OCI-LY7 (cell line): ENCODE results near the gene ABCA4. TPM values are rescaled to one million over a fixed set of nuclear protein-coding genes. Genes with fewer than 3 reads are reported as not detected.

Experiments used
- BruUV-seq: library from RNA; stranded (reverse); fragments of 400-500 nt; replicated peaks from 2 replicates; lab custom pipeline; 2021; lab: Mats Ljungman, UMichigan
- CTCF ChIA-PET: fragments of 300-600 bp; sonication (Branson Sonifier 250); formaldehyde crosslinking; loops from one replicate; lab custom pipeline; 2022; ENCODE audit warnings: antibody characterized with exemption; ENCODE audit not compliant: unreplicated experiment; lab: Charles Lee
- POLR2A ChIA-PET: fragments of 300-600 bp; sonication (Branson Sonifier 250); formaldehyde crosslinking; loops from one replicate; lab custom pipeline; 2022; ENCODE audit warnings: antibody characterized with exemption; lab: Charles Lee
- DNase-seq: peaks from one replicate; pipeline ENCODE4 v3.0.0-alpha.2; 2015; ENCODE audit warnings: low spot score
- H2AFZ ChIP-seq: fragments of 200-600 bp; sonication (generic), shearing (Covaris generic); 2 replicates; pipeline ENCODE4 v1.6.1; 2014; ENCODE audit warnings: mild to moderate bottlenecking, antibody characterized with exemption, low read length, moderate library complexity
- H3K27ac ChIP-seq: fragments of 200-600 bp; sonication (generic); 2 replicates; pipeline ENCODE4 v1.5.1; 2014; ENCODE audit warnings: mixed run types, low read depth, mild to moderate bottlenecking, moderate library complexity, low read length, inconsistent platforms; ENCODE audit not compliant: poor library complexity, severe bottlenecking
- H3K36me3 ChIP-seq: fragments of 200-600 bp; sonication (generic); 2 replicates; pipeline ENCODE4 v1.6.1; 2014; ENCODE audit warnings: mild to moderate bottlenecking, antibody characterized with exemption, low read length, moderate library complexity, mixed read lengths; ENCODE audit not compliant: insufficient read depth
- H3K4me1 ChIP-seq: fragments of 200-600 bp; sonication (generic); 2 replicates; pipeline ENCODE4 v1.5.1; 2014; ENCODE audit warnings: mild to moderate bottlenecking, low read length; ENCODE audit not compliant: insufficient read depth, poor library complexity, severe bottlenecking
- H3K4me2 ChIP-seq: fragments of 200-600 bp; sonication (generic); 2 replicates; pipeline ENCODE4 v1.6.1; 2014; ENCODE audit warnings: mild to moderate bottlenecking, low read length
- H3K4me3 ChIP-seq: fragments of 200-600 bp; sonication (generic); 2 replicates; pipeline ENCODE4 v1.5.1; 2014; ENCODE audit warnings: mild to moderate bottlenecking, low read depth, low read length; ENCODE audit not compliant: poor library complexity, severe bottlenecking
- H3K79me2 ChIP-seq: fragments of 200-600 bp; sonication (generic); 2 replicates; pipeline ENCODE4 v1.6.1; 2016; ENCODE audit warnings: low read depth, mild to moderate bottlenecking, low read length, moderate library complexity, mixed read lengths; ENCODE audit not compliant: insufficient read depth
- H3K9me2 ChIP-seq: fragments of 200-600 bp; sonication (generic); 2 replicates; pipeline ENCODE4 v1.6.1; 2016; ENCODE audit warnings: mild to moderate bottlenecking, low read length, mixed read lengths; ENCODE audit not compliant: insufficient read depth
- H3K9me3 ChIP-seq: fragments of 200-600 bp; sonication (generic); 2 replicates; pipeline ENCODE4 v1.6.1; 2014; ENCODE audit warnings: mild to moderate bottlenecking, mixed run types, low read length, mixed read lengths
- H4K20me1 ChIP-seq: fragments of 200-600 bp; sonication (generic); 2 replicates; pipeline ENCODE4 v1.6.1; 2014; ENCODE audit warnings: mild to moderate bottlenecking, antibody characterized with exemption, low read length, moderate library complexity, mixed read lengths; ENCODE audit not compliant: insufficient read depth
- EZH2phosphoT487 ChIP-seq: fragments of 200-600 bp; sonication (generic); IDR thresholded peaks from 2 replicates; pipeline ENCODE4 v1.6.1; 2018; ENCODE audit warnings: low read depth, borderline replicate concordance, mild to moderate bottlenecking, mixed run types, antibody characterized with exemption, low read length, moderate library complexity, mixed read lengths
- intact Hi-C: fragments of 100-400 bp; cut with micrococcal nuclease; formaldehyde crosslinking; loops from one replicate; pipeline ENCODE4 v1.10.0; 2022; ENCODE audit not compliant: unreplicated experiment
- total RNA-seq, 2 experiments: library from RNA; depleted of rRNA in 1 of 2; stranded (reverse); fragments of >200 nt in 1 of 2; shearing (Covaris generic) in 1 of 2; gene quantifications; 2 replicates each; pipeline ENCODE4 v1.2.3, GENCODE V29; 2014 to 2022
- TF ChIP-seq, protein P1 (sequence below): fragments of 200-600 bp; sonication (generic); conservative IDR thresholded peaks from 2 replicates; pipeline ENCODE4 v1.5.1; 2014; ENCODE audit warnings: mild to moderate bottlenecking, antibody characterized with exemption, low read length, moderate library complexity, mixed read lengths

Gene ABCA4
- total RNA-seq, 2 experiments from 2014 or later = not detected

DNA sequence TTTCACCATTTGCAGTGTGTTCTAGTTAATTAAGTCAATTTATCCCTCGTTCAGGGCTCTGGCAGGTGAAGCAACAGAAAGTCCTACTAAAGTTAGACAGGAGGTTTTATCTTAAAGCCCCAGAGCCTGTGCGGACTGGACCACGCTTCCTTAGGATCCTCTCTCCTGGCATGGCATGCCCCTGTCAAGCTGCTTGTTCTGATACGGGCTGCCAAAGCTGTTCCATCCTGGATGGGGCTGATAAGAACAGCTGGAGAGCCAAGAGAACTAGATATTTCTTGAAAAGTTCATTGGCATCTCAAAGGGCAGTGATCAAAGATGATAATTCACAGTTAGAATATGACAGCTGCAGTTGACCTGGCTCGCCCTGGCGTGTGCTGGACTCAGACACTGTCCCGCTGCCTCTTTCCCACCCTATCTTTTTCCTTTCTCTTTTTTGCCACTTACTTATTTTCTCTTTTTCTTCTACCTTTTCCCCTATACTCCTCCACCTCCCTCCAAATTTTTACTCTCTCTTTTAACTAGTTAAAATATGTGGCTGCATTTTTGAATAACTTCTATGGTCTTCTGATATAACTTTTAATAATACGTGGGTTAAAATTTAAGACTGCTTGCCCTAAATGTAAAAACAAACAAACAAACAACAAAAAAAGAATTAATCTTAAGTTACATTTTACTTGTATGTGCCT is 96.7 kb downstream of the ABCA4 start:
- no peak overlapping the region for H3K4me3 ChIP-seq
- H3K27ac ChIP-seq = no peak overlapping the region
- ChIA-PET CTCF (no interaction called here), POLR2A (interaction anchor here (1.1 kb wide), 1 partner anchor 9 kb away, joined by 3 read pairs; no protein-coding TSS in a partner anchor)
- no peak for DNase-seq
- no peak overlapping the region for H3K4me2 ChIP-seq
- no peaks in the 10 kb centered on the region for H3K9me3 ChIP-seq
- BruUV-seq = no TSS peak
- H4K20me1 ChIP-seq = no peaks in the 10 kb centered on the region
- H2AFZ ChIP-seq = no peak overlapping the region
- no peaks in the 10 kb centered on the region for H3K9me2 ChIP-seq
- H3K79me2 ChIP-seq = no peaks in the 10 kb centered on the region
- no peaks in the 10 kb centered on the region for H3K36me3 ChIP-seq
- intact Hi-C loops = no loop called here
- TF ChIP-seq EZH2phosphoT487 = no peak
- TF ChIP-seq, protein P1, sequence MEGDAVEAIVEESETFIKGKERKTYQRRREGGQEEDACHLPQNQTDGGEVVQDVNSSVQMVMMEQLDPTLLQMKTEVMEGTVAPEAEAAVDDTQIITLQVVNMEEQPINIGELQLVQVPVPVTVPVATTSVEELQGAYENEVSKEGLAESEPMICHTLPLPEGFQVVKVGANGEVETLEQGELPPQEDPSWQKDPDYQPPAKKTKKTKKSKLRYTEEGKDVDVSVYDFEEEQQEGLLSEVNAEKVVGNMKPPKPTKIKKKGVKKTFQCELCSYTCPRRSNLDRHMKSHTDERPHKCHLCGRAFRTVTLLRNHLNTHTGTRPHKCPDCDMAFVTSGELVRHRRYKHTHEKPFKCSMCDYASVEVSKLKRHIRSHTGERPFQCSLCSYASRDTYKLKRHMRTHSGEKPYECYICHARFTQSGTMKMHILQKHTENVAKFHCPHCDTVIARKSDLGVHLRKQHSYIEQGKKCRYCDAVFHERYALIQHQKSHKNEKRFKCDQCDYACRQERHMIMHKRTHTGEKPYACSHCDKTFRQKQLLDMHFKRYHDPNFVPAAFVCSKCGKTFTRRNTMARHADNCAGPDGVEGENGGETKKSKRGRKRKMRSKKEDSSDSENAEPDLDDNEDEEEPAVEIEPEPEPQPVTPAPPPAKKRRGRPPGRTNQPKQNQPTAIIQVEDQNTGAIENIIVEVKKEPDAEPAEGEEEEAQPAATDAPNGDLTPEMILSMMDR = no peak
- no peaks in the 10 kb centered on the region for H3K4me1 ChIP-seq

DNA sequence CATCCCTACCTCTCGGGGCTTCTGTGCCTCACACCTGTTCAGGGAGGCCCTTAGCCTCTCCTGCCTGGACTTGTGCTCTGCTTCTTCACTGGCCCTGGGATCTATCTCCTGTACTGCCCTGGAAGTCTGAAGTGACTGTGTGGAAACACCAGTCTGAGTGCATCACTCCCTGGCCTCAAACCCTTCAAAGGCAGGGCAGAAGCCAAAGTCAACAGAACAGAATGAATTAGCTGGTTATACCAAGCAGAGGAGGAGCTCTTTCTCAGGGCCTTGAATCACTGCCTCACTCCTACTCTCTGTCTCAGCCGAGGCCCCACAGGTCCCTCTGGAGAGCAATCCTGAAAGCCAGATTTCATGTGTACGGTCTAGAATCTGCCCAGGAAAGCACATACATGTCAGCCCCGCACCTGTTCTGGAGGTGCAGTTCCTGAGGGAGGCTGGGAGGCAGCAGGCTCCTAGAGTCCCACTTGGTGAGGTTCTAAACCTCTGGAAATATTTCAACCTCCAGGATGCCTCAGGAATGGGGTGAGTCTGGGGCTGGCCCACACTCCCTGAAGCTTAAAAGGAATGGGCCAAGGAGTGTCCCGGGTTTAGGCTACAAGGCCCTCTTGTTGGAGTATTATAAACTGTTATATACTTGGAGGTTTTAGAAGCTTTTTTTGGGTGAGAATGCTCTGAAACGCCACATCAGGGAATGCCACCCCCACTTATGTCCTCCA is 98.3 kb downstream of the ABCA4 start:
- Histone ChIP-seq H3K9me3 (no peaks in the 10 kb centered on the region), H3K36me3 (no peaks in the 10 kb centered on the region), H3K4me3 (no peak overlapping the region), H3K4me1 (no peaks in the 10 kb centered on the region), H3K27ac (no peak overlapping the region), H2AFZ (no peak overlapping the region), H4K20me1 (no peaks in the 10 kb centered on the region), H3K79me2 (no peaks in the 10 kb centered on the region), H3K9me2 (no peaks in the 10 kb centered on the region), H3K4me2 (no peak overlapping the region)
- TF ChIP-seq, protein P1 = no peak
- TF ChIP-seq EZH2phosphoT487 = no peak
- intact Hi-C loops = no loop called here
- ChIA-PET POLR2A (no interaction called here), CTCF (no interaction called here)
- no peak for DNase-seq
- no TSS peak for BruUV-seq
